ENCODE measurements around the gene KRTAP10-7. TPM values are rescaled to one million over a fixed set of nuclear protein-coding genes. Genes with fewer than 3 reads are reported as not detected.

The KRTAP10-7 gene
- total RNA-seq, 3 donors from 2014 or later (not counting 1 experiment from before 2014, with no cell fraction given): not detected

GRCh38 chr21:44628707-44629391 lies 28.5 kb downstream of the KRTAP10-7 start:
- ATAC-seq (no peak), DNase-seq (no peak)
- Histone ChIP-seq H3K4me1 (ENCODE audit: control insufficient read depth, insufficient read depth, low read length) (peaks cover 56% of the 10 kb centered on the region), H3K27ac (ENCODE audit: low read length) (peak overlapping the region; percentile 8), H3K36me3 (ENCODE audit: control insufficient read depth, insufficient read depth, low read length) (no peaks in the 10 kb centered on the region), H3K4me3 (ENCODE audit: low read length) (no peak overlapping the region), H3K27me3 (ENCODE audit: control insufficient read depth, insufficient read depth, low read length) (no peaks in the 10 kb centered on the region), H3K9me3 (ENCODE audit: control insufficient read depth, insufficient read depth, low read length) (peaks cover 22% of the 10 kb centered on the region)
- Mint-ChIP-seq H3K4me3 (no peak overlapping the region), H3K36me3 (peaks cover 44% of the 10 kb centered on the region), H3K9me3 (peaks cover 14 to 28% of the 10 kb centered on the region in 2 donors), H3K4me1 (peaks cover 43 to 59% of the 10 kb centered on the region in 2 donors), H3K27me3 (ENCODE audit: low read depth in 2 of 2) (peaks cover 0 to 3% of the 10 kb centered on the region in 2 donors), H3K27ac (peak overlapping the region; percentile 79)
- no peak for TF ChIP-seq CTCF (IDR thresholded peaks at IDR 0.05)
- intact Hi-C loops (cut with micrococcal nuclease): loop anchor here (10.0 kb wide), 1 partner anchor 86 kb away; the partner anchor contains the start of gene TSPEAR
- WGBS (ENCODE audit: insufficient coverage): 83% methylated on average over 18 of the region's 18 CpGs

GRCh38 chr21:44630440-44630839 lies 30.0 kb downstream of the KRTAP10-7 start:
- peak overlapping the region; percentile 79 for H3K27ac Mint-ChIP-seq
- Histone ChIP-seq H3K27ac (ENCODE audit: low read length) (peak overlapping the region; percentile 26), H3K36me3 (ENCODE audit: control insufficient read depth, insufficient read depth, low read length) (no peaks in the 10 kb centered on the region), H3K4me3 (ENCODE audit: low read length) (no peak overlapping the region), H3K4me1 (ENCODE audit: control insufficient read depth, insufficient read depth, low read length) (peaks cover 52% of the 10 kb centered on the region), H3K27me3 (ENCODE audit: control insufficient read depth, insufficient read depth, low read length) (no peaks in the 10 kb centered on the region), H3K9me3 (ENCODE audit: control insufficient read depth, insufficient read depth, low read length) (peaks cover 22% of the 10 kb centered on the region)
- TF ChIP-seq CTCF (IDR thresholded peaks at IDR 0.05): no peak
- peak in 1 of 2 donors; percentile 28 for DNase-seq
- no peak for ATAC-seq
- peaks cover 36 to 46% of the 10 kb centered on the region in 2 donors for H3K4me1 Mint-ChIP-seq
- H3K9me3 Mint-ChIP-seq: peaks cover 9 to 22% of the 10 kb centered on the region in 2 donors
- intact Hi-C loops (cut with micrococcal nuclease): no loop called here
- H3K4me3 Mint-ChIP-seq: peak overlapping the region; percentile 51
- peaks cover 34% of the 10 kb centered on the region for H3K36me3 Mint-ChIP-seq
- 45% methylated on average over 2 of the region's 2 CpGs for WGBS (ENCODE audit: insufficient coverage)
- peaks cover 3 to 10% of the 10 kb centered on the region in 2 donors for H3K27me3 Mint-ChIP-seq (ENCODE audit: low read depth in 2 of 2)

GRCh38 chr21:44632067-44632466 lies 31.7 kb downstream of the KRTAP10-7 start:
- H3K27me3 Mint-ChIP-seq (ENCODE audit: low read depth in 2 of 2): peaks cover 3 to 17% of the 10 kb centered on the region in 2 donors
- no peak overlapping the region for H3K27ac ChIP-seq (ENCODE audit: low read length)
- H3K4me1 ChIP-seq (ENCODE audit: control insufficient read depth, insufficient read depth, low read length): peaks cover 36% of the 10 kb centered on the region
- no peak overlapping the region for H3K27ac Mint-ChIP-seq
- peaks cover 34% of the 10 kb centered on the region for H3K36me3 Mint-ChIP-seq
- H3K9me3 ChIP-seq (ENCODE audit: control insufficient read depth, insufficient read depth, low read length): peaks cover 22% of the 10 kb centered on the region
- DNase-seq: no peak
- no peaks in the 10 kb centered on the region for H3K36me3 ChIP-seq (ENCODE audit: control insufficient read depth, insufficient read depth, low read length)
- 100% methylated on average over 1 of the region's 1 CpG for WGBS (ENCODE audit: insufficient coverage)
- no peak overlapping the region for H3K4me3 ChIP-seq (ENCODE audit: low read length)
- ATAC-seq: no peak
- TF ChIP-seq CTCF (IDR thresholded peaks at IDR 0.05): no peak
- peaks cover 24 to 29% of the 10 kb centered on the region in 2 donors for H3K4me1 Mint-ChIP-seq
- H3K4me3 Mint-ChIP-seq: no peak overlapping the region
- intact Hi-C loops (cut with micrococcal nuclease): no loop called here
- no peaks in the 10 kb centered on the region for H3K27me3 ChIP-seq (ENCODE audit: control insufficient read depth, insufficient read depth, low read length)
- peaks cover 9 to 22% of the 10 kb centered on the region in 2 donors for H3K9me3 Mint-ChIP-seq

Measured in natural killer cell (primary cell).